ENCODE measurements around the gene OTUD1. TPM values are rescaled to one million over a fixed set of nuclear protein-coding genes. Genes with fewer than 3 reads are reported as not detected.
"Not testable (repeated sequence)": the region's sequence is repeated elsewhere in the genome, so short reads cannot be mapped to it uniquely, and the experiment has no call there.

OTUD1 gene
- 1.1 and 1.7 TPM in 2 replicates for polyA plus RNA-seq (2011; rRNA removed)
- 2.9 and 3.7 TPM in 2 replicates for polyA minus RNA-seq (2011; rRNA and poly(A)+ RNA removed)

- DNase-seq (ENCODE audit: low read depth), result peak; percentile 63
- Histone ChIP-seq H3K4me3 (ENCODE audit: low read depth, low read length) (peak within 1 kb of the TSS; percentile 77), H3K36me3 (ENCODE audit: control insufficient read depth, insufficient read depth, low read length) (no peaks in the 10 kb centered on the region), H3K27me3 (ENCODE audit: control insufficient read depth, insufficient read depth, low read length) (no peaks in the 10 kb centered on the region)
- ChIA-PET POLR2A (no interaction called here), CTCF (interaction anchor here (1.0 kb wide), 1 partner anchor 106 kb away, joined by 3 read pairs; no protein-coding TSS in a partner anchor)
- TF ChIP-seq CTCF (IDR thresholded peaks at IDR 0.05; ENCODE audit: insufficient read depth, low read depth, low read length), result peak; percentile 24; the same call in 1 of the 2 replicates
Measured at GRCh38 chr10:23438547-23439451, at the start of gene OTUD1. TSS of gene OTUD1 (plus strand) at chr10:23439075. CDS start at chr10:23439458, 383 bp downstream.

GRCh38 chr10:23390408-23390807 is 48.5 kb upstream of the OTUD1 start:
- CTCF ChIA-PET; POLR2A ChIA-PET; DNase-seq (ENCODE audit: low read depth); H3K27me3 ChIP-seq (ENCODE audit: control insufficient read depth, insufficient read depth, low read length); H3K36me3 ChIP-seq (ENCODE audit: control insufficient read depth, insufficient read depth, low read length); H3K4me3 ChIP-seq (ENCODE audit: low read depth, low read length): not testable (repeated sequence)

- Histone ChIP-seq H3K36me3 (ENCODE audit: control insufficient read depth, insufficient read depth, low read length) (no peaks in the 10 kb centered on the region), H3K27me3 (ENCODE audit: control insufficient read depth, insufficient read depth, low read length) (no peaks in the 10 kb centered on the region), H3K4me3 (ENCODE audit: low read depth, low read length) (no peak overlapping the region)
- DNase-seq (ENCODE audit: low read depth), result no peak
- no peak for TF ChIP-seq CTCF (IDR thresholded peaks at IDR 0.05; ENCODE audit: insufficient read depth, low read depth, low read length)
- ChIA-PET POLR2A (no interaction called here), CTCF (no interaction called here)
Measured at GRCh38 chr10:23390809-23391208, 48.1 kb upstream of the OTUD1 start.

- H3K36me3 ChIP-seq (ENCODE audit: control insufficient read depth, insufficient read depth, low read length), result no peaks in the 10 kb centered on the region
- DNase-seq (ENCODE audit: low read depth), result no peak
- no peak for TF ChIP-seq CTCF (IDR thresholded peaks at IDR 0.05; ENCODE audit: insufficient read depth, low read depth, low read length)
- POLR2A ChIA-PET, result no interaction called here
- no peak overlapping the region for H3K4me3 ChIP-seq (ENCODE audit: low read depth, low read length)
- no peaks in the 10 kb centered on the region for H3K27me3 ChIP-seq (ENCODE audit: control insufficient read depth, insufficient read depth, low read length)
- CTCF ChIA-PET, result no interaction called here
Measured at GRCh38 chr10:23391821-23392220, 47.1 kb upstream of the OTUD1 start.

GRCh38 chr10:23395017-23395416 is 43.9 kb upstream of the OTUD1 start:
- TF ChIP-seq CTCF (IDR thresholded peaks at IDR 0.05; ENCODE audit: insufficient read depth, low read depth, low read length), result no peak
- Histone ChIP-seq H3K4me3 (ENCODE audit: low read depth, low read length) (no peak overlapping the region), H3K36me3 (ENCODE audit: control insufficient read depth, insufficient read depth, low read length) (no peaks in the 10 kb centered on the region), H3K27me3 (ENCODE audit: control insufficient read depth, insufficient read depth, low read length) (no peaks in the 10 kb centered on the region)
- CTCF ChIA-PET, result no interaction called here
- DNase-seq (ENCODE audit: low read depth), result no peak
- POLR2A ChIA-PET, result no interaction called here

All from BJ (cell line).